Caco-2 (cell line): Measurements from ENCODE around the gene PRRG4. TPM values are rescaled to one million over a fixed set of nuclear protein-coding genes. Genes with fewer than 3 reads are reported as not detected.

Experiments used
- BruUV-seq: library from RNA; stranded (reverse); fragments of 400-500 nt; replicated peaks from 2 replicates; lab custom pipeline; 2021; lab: Mats Ljungman, UMichigan
- CTCF ChIA-PET: fragments of 300-600 bp; sonication (Branson Sonifier 250); formaldehyde crosslinking; loops from one replicate; lab custom pipeline; 2022; ENCODE audit warnings: antibody characterized with exemption; lab: Charles Lee
- POLR2A ChIA-PET: fragments of 300-600 bp; sonication (Branson Sonifier 250); formaldehyde crosslinking; loops from one replicate; lab custom pipeline; 2022; ENCODE audit warnings: antibody characterized with exemption; lab: Charles Lee
- DNase-seq, 2 experiments: peaks; one replicate each; pipeline versions ENCODE4 v3.0.0 to v3.0.0-alpha.2; 2020 to 2022
- H3K27me3 ChIP-seq: replicated peaks from 2 replicates; pipeline ENCODE4 v1.6.0; 2011; ENCODE audit warnings: low read length; ENCODE audit not compliant: control insufficient read depth, insufficient read depth
- H3K36me3 ChIP-seq: 2 replicates; pipeline ENCODE4 v1.5.1; 2011; ENCODE audit warnings: low read length; ENCODE audit not compliant: control insufficient read depth, insufficient read depth
- H3K4me1 ChIP-seq: fragments of 250-450 bp; sonication (Bioruptor Pico); 2 replicates; pipeline ENCODE4 v1.5.1; 2020; ENCODE audit warnings: mild to moderate bottlenecking
- H3K4me3 ChIP-seq: 2 replicates; pipeline ENCODE4 v1.5.1; 2011; ENCODE audit warnings: low read depth, mild to moderate bottlenecking, control low read depth, low read length
- H3K9me3 ChIP-seq: fragments of 250-450 bp; sonication (Bioruptor Pico); 2 replicates; pipeline ENCODE4 v1.5.1; 2020; ENCODE audit warnings: mild to moderate bottlenecking, moderate library complexity
- H3K27ac Mint-ChIP-seq: one replicate; pipeline ENCODE4 v1.8.0; 2022; ENCODE audit warnings: mixed read lengths; ENCODE audit not compliant: unreplicated experiment
- H3K27me3 Mint-ChIP-seq: one replicate; pipeline ENCODE4 v1.8.0; 2022; ENCODE audit warnings: mixed read lengths; ENCODE audit not compliant: insufficient read depth, unreplicated experiment
- H3K36me3 Mint-ChIP-seq: one replicate; pipeline ENCODE4 v1.8.0; 2022; ENCODE audit warnings: mild to moderate bottlenecking, mixed read lengths; ENCODE audit not compliant: insufficient read depth, unreplicated experiment
- H3K4me1 Mint-ChIP-seq: one replicate; pipeline ENCODE4 v1.8.0; 2022; ENCODE audit warnings: low read depth, mixed read lengths; ENCODE audit not compliant: unreplicated experiment
- H3K4me3 Mint-ChIP-seq: one replicate; pipeline ENCODE4 v1.8.0; 2022; ENCODE audit warnings: mild to moderate bottlenecking, moderate library complexity, mixed read lengths; ENCODE audit not compliant: unreplicated experiment
- H3K9me3 Mint-ChIP-seq: one replicate; pipeline ENCODE4 v1.8.0; 2022; ENCODE audit warnings: mixed read lengths; ENCODE audit not compliant: unreplicated experiment
- CTCF ChIP-seq, 2 experiments: fragments of 200-600 bp in 1 of 2; IDR thresholded peaks; 1 replicate in 1 of 2; 2 replicates in 1 of 2; pipeline versions ENCODE4 v1.5.1 to v1.8.0; 2011 to 2022; ENCODE audit warnings: antibody characterized with exemption in 1 of 2, control low read depth in 1 of 2, inconsistent platforms in 1 of 2, low read depth in 1 of 2, low read length in 1 of 2, mild to moderate bottlenecking in 1 of 2, moderate library complexity in 1 of 2; ENCODE audit not compliant: insufficient read depth in 1 of 2, severe bottlenecking in 1 of 2, unreplicated experiment in 1 of 2
- intact Hi-C: fragments of 100-400 bp; cut with micrococcal nuclease; formaldehyde crosslinking; loops from one replicate; pipeline ENCODE4 v1.10.0; 2022; ENCODE audit not compliant: unreplicated experiment
- total RNA-seq: library from RNA; stranded (reverse); gene quantifications from 2 replicates; pipeline ENCODE4 v1.2.3, GENCODE V29; 2022

Gene PRRG4
- total RNA-seq, 1 experiment from 2014 or later = 6.9 TPM

- Mint-ChIP-seq H3K4me3 (no peak overlapping the region), H3K27ac (no peak overlapping the region), H3K4me1 (no peaks in the 10 kb centered on the region), H3K36me3 (peaks cover 10% of the 10 kb centered on the region), H3K27me3 (no peaks in the 10 kb centered on the region), H3K9me3 (no peaks in the 10 kb centered on the region)
- ChIA-PET CTCF (no interaction called here), POLR2A (no interaction called here)
- intact Hi-C loops = no loop called here
- BruUV-seq = no TSS peak
- Histone ChIP-seq H3K27me3 (no peaks in the 10 kb centered on the region), H3K4me1 (no peaks in the 10 kb centered on the region), H3K9me3 (no peaks in the 10 kb centered on the region), H3K4me3 (no peak overlapping the region), H3K36me3 (no peaks in the 10 kb centered on the region)
- TF ChIP-seq CTCF (IDR thresholded peaks at IDR 0.05; ENCODE audit: insufficient read depth in 1 of 2, low read depth in 1 of 2, low read length in 1 of 2, severe bottlenecking in 1 of 2, unreplicated experiment in 1 of 2) = no peak
- no peak for DNase-seq
These were observed 22.5 kb downstream of the PRRG4 start for GRCh38 chr11:32852207-32852606.

- ChIA-PET POLR2A (no interaction called here), CTCF (no interaction called here)
- no peak for TF ChIP-seq CTCF (IDR thresholded peaks at IDR 0.05; ENCODE audit: insufficient read depth in 1 of 2, low read depth in 1 of 2, low read length in 1 of 2, severe bottlenecking in 1 of 2, unreplicated experiment in 1 of 2)
- Histone ChIP-seq H3K4me1 (no peaks in the 10 kb centered on the region), H3K36me3 (no peaks in the 10 kb centered on the region), H3K9me3 (no peaks in the 10 kb centered on the region), H3K27me3 (no peaks in the 10 kb centered on the region), H3K4me3 (no peak overlapping the region)
- no peak for DNase-seq
- Mint-ChIP-seq H3K36me3 (no peaks in the 10 kb centered on the region), H3K4me1 (no peaks in the 10 kb centered on the region), H3K9me3 (no peaks in the 10 kb centered on the region), H3K27ac (no peak overlapping the region), H3K27me3 (no peaks in the 10 kb centered on the region), H3K4me3 (no peak overlapping the region)
- BruUV-seq = no TSS peak
- intact Hi-C loops = no loop called here
These were observed 25.9 kb downstream of the PRRG4 start for GRCh38 chr11:32855601-32856000.

GRCh38 chr11:32858731-32859130 is 29.0 kb downstream of the PRRG4 start:
- Mint-ChIP-seq H3K27me3 (no peaks in the 10 kb centered on the region), H3K27ac (no peak overlapping the region), H3K4me3 (no peak overlapping the region), H3K36me3 (no peaks in the 10 kb centered on the region), H3K4me1 (no peaks in the 10 kb centered on the region), H3K9me3 (no peaks in the 10 kb centered on the region)
- POLR2A ChIA-PET = no interaction called here
- Histone ChIP-seq H3K9me3 (no peaks in the 10 kb centered on the region), H3K4me1 (no peaks in the 10 kb centered on the region), H3K27me3 (no peaks in the 10 kb centered on the region), H3K36me3 (no peaks in the 10 kb centered on the region), H3K4me3 (no peak overlapping the region)
- intact Hi-C loops = loop anchor here (1.0 kb wide), 1 partner anchor 49 kb away; no protein-coding TSS in a partner anchor
- CTCF ChIA-PET = no interaction called here
- no TSS peak for BruUV-seq
- TF ChIP-seq CTCF (IDR thresholded peaks at IDR 0.05; ENCODE audit: insufficient read depth in 1 of 2, low read depth in 1 of 2, low read length in 1 of 2, severe bottlenecking in 1 of 2, unreplicated experiment in 1 of 2) = peak in 1 of 2 experiments; percentile 12
- DNase-seq = no peak
